Lung (tissue), 12 donors: ENCODE data around the gene CAMKMT. TPM values are rescaled to one million over a fixed set of nuclear protein-coding genes. Genes with fewer than 3 reads are reported as not detected.
A peak's percentile ranks its signal among the peaks of the same experiment; 100 is the strongest.

Experiments used
- ATAC-seq: fragments of 200-7000 bp; cut with Tn5 transposase; one replicate; pipeline ENCODE4 v1.9.1; 2020; ENCODE audit warnings: moderate number of reproducible peaks; ENCODE audit not compliant: insufficient read depth, low FRiP score
- DNase-seq, 3 donors: peaks; one replicate each; pipeline ENCODE4 v3.0.0-alpha.2; 2013 to 2017
- H3K27ac ChIP-seq, 2 donors: one replicate each; pipeline ENCODE4 v1.5.1; 2013; ENCODE audit warnings: mild to moderate bottlenecking in 2 of 2, moderate library complexity in 2 of 2, control low read depth in 1 of 2, inconsistent platforms in 1 of 2, low read depth in 1 of 2, low read length in 1 of 2
- H3K27me3 ChIP-seq, 3 donors: one replicate each; pipeline ENCODE4 v1.5.1; 2013; ENCODE audit warnings: low read length in 2 of 3; ENCODE audit not compliant: control insufficient read depth in 3 of 3, insufficient read depth in 3 of 3
- H3K36me3 ChIP-seq, 4 donors: one replicate each; pipeline ENCODE4 v1.5.1; 2013; ENCODE audit warnings: low read length in 4 of 4, mild to moderate bottlenecking in 1 of 4, moderate library complexity in 1 of 4; ENCODE audit not compliant: control insufficient read depth in 4 of 4, insufficient read depth in 4 of 4
- H3K4me1 ChIP-seq, 5 donors: one replicate each; pipeline ENCODE4 v1.5.1; 2013; ENCODE audit warnings: low read length in 5 of 5, mild to moderate bottlenecking in 2 of 5, moderate library complexity in 1 of 5; ENCODE audit not compliant: control insufficient read depth in 5 of 5, insufficient read depth in 5 of 5
- H3K4me3 ChIP-seq: one replicate; pipeline ENCODE4 v1.5.1; 2013; ENCODE audit warnings: mild to moderate bottlenecking, control low read depth, moderate library complexity
- H3K9ac ChIP-seq, 2 donors: one replicate each; pipeline ENCODE4 v1.5.1; 2013; ENCODE audit warnings: low read length in 2 of 2, control low read depth in 1 of 2; ENCODE audit not compliant: insufficient read depth in 1 of 2
- H3K9me3 ChIP-seq, 4 donors: one replicate each; pipeline ENCODE4 v1.5.1; 2013; ENCODE audit warnings: low read length in 3 of 4, mild to moderate bottlenecking in 1 of 4, moderate library complexity in 1 of 4; ENCODE audit not compliant: control insufficient read depth in 4 of 4, insufficient read depth in 3 of 4
- WGBS, 2 donors: extraction: QIAGEN DNeasy Blood & Tissue Kit; methylation state at CpG; one replicate each; pipeline ENCODE4 v1.1.7; 2013; 5-methylcytosine and 5-hydroxymethylcytosine counted together
- polyA plus RNA-seq, 2 donors: library from polyadenylated mRNA; stranded (reverse); fragments of 200-250 nt; gene quantifications; one replicate each; pipeline ENCODE4 v1.2.1, GENCODE V29; 2013
- total RNA-seq, 2 donors: library from RNA; depleted of rRNA in 1 of 2; stranded (reverse); fragments of >200 nt in 1 of 2; gene quantifications; one replicate each; pipeline ENCODE4 v1.2.1, GENCODE V29; 2014 to 2021
- TF ChIP-seq, protein P1 (sequence below): IDR thresholded peaks from 2 replicates; pipeline ENCODE4 v1.5.1; 2012; ENCODE audit warnings: mild to moderate bottlenecking; ENCODE audit errors: control extremely low read depth, extremely low read depth
- donor health status: control.
- donor health status: control.
- donor health status: Bipolar disorder and iron deficiency.
- donor health status: healthy.
- donor health status: DM: yes; HTN: yes; CAD: no.

CAMKMT gene
- total and polyA plus RNA-seq, 4 donors: 3.6 to 19.7 (median 8.4) TPM

DNA sequence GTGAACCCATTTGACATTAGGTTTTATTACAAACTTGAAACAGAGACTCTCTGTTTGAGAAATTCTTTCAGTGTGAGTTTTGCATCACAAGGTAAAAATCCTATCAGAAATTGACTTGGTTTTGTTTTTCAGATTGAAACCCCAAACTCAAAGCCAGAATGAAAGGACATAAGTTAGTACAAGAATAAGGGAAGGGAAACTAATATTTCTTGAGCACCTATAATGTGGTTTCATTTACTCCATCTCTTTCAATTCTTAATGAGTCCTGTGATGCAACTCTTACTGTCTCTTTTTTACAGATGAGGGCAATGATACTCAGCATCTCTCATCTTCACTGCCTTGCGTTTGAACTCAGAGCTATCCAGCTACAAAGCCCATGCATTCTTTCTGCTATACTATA, 369.8 kb downstream of the CAMKMT start:
- Histone ChIP-seq H3K27ac (no peak overlapping the region), H3K36me3 (no peaks in the 10 kb centered on the region), H3K9ac (no peak overlapping the region), H3K4me1 (no peaks in the 10 kb centered on the region), H3K27me3 (no peaks in the 10 kb centered on the region), H3K4me3 (no peak overlapping the region), H3K9me3 (peaks cover 0 to 4% (median 0%) of the 10 kb centered on the region in 4 donors)
- 96 to 100% methylated on average over 1 of the region's 1 CpG for WGBS, 2 donors
- TF ChIP-seq, protein P1, sequence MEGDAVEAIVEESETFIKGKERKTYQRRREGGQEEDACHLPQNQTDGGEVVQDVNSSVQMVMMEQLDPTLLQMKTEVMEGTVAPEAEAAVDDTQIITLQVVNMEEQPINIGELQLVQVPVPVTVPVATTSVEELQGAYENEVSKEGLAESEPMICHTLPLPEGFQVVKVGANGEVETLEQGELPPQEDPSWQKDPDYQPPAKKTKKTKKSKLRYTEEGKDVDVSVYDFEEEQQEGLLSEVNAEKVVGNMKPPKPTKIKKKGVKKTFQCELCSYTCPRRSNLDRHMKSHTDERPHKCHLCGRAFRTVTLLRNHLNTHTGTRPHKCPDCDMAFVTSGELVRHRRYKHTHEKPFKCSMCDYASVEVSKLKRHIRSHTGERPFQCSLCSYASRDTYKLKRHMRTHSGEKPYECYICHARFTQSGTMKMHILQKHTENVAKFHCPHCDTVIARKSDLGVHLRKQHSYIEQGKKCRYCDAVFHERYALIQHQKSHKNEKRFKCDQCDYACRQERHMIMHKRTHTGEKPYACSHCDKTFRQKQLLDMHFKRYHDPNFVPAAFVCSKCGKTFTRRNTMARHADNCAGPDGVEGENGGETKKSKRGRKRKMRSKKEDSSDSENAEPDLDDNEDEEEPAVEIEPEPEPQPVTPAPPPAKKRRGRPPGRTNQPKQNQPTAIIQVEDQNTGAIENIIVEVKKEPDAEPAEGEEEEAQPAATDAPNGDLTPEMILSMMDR: no peak
- ATAC-seq (no peak), DNase-seq (no peak)

- no peaks in the 10 kb centered on the region for H3K36me3 ChIP-seq
These were observed 374.7 kb downstream of the CAMKMT start for GRCh38 chr2:44736270-44736942.

GRCh38 chr2:44740678-44741077, 378.9 kb downstream of the CAMKMT start:
- no peak overlapping the region for H3K9ac ChIP-seq
- DNase-seq: peak; percentile 50 to 83 (median 77)

More at GRCh38 chr2:44736270-44736942, 374.7 kb downstream of the CAMKMT start:
- H3K4me1 ChIP-seq: peaks cover 0 to 10% (median 0%) of the 10 kb centered on the region in 5 donors
- WGBS, 2 donors: 90 to 95% methylated on average over 3 of the region's 3 CpGs
- no peak overlapping the region for H3K4me3 ChIP-seq
- TF ChIP-seq, protein P1: no peak
- ATAC-seq: no peak
- H3K9ac ChIP-seq: no peak overlapping the region
- DNase-seq: no peak
- H3K27ac ChIP-seq: no peak overlapping the region
- H3K9me3 ChIP-seq: peaks cover 0 to 9% (median 1%) of the 10 kb centered on the region in 4 donors
- no peaks in the 10 kb centered on the region for H3K27me3 ChIP-seq

More at GRCh38 chr2:44740678-44741077, 378.9 kb downstream of the CAMKMT start:
- H3K4me1 ChIP-seq: peaks cover 0 to 21% (median 0%) of the 10 kb centered on the region in 5 donors
- no peaks in the 10 kb centered on the region for H3K27me3 ChIP-seq
- peaks cover 0 to 9% (median 1%) of the 10 kb centered on the region in 4 donors for H3K9me3 ChIP-seq
- WGBS, 2 donors: 7 to 34% methylated on average over 1 of the region's 1 CpG
- no peak for ATAC-seq
- TF ChIP-seq, protein P1: no peak
- H3K4me3 ChIP-seq: no peak overlapping the region
- no peaks in the 10 kb centered on the region for H3K36me3 ChIP-seq
- H3K27ac ChIP-seq: no peak overlapping the region
